ENCODE data around the gene ADAMTS3. TPM values are rescaled to one million over a fixed set of nuclear protein-coding genes. Genes with fewer than 3 reads are reported as not detected.

The ADAMTS3 gene
- polyA plus RNA-seq, 1 donor (not counting 4 experiments of a cell fraction or from before 2014, with no cell fraction given), result 0.09 TPM

DNA sequence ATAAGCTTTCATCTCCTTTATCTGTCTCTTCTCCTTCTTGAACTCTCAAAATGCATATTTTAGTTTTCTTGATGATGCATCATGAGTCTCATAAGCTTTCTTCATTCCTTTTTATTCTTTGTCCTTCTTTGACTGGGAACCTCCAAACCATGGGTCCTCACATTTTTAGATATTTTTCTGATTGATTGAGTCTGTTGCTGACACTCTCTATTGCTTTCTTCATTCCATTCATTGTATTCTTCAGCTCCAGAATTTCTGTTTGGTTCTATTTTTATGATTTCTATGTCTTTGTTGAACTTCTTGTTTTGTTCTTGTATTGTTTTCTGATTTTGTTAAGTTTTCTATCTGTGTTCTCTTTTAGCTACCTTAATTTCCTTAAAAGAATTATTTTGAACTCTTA, 74.9 kb downstream of the ADAMTS3 start:
- peaks cover 6% of the 10 kb centered on the region for H3K27me3 ChIP-seq (ENCODE audit: control insufficient read depth, extremely low read depth, insufficient read depth, low read length)
- no peak for TF ChIP-seq EZH2 (IDR thresholded peaks at IDR 0.05; ENCODE audit: low read length)
- TF ChIP-seq, protein P1, sequence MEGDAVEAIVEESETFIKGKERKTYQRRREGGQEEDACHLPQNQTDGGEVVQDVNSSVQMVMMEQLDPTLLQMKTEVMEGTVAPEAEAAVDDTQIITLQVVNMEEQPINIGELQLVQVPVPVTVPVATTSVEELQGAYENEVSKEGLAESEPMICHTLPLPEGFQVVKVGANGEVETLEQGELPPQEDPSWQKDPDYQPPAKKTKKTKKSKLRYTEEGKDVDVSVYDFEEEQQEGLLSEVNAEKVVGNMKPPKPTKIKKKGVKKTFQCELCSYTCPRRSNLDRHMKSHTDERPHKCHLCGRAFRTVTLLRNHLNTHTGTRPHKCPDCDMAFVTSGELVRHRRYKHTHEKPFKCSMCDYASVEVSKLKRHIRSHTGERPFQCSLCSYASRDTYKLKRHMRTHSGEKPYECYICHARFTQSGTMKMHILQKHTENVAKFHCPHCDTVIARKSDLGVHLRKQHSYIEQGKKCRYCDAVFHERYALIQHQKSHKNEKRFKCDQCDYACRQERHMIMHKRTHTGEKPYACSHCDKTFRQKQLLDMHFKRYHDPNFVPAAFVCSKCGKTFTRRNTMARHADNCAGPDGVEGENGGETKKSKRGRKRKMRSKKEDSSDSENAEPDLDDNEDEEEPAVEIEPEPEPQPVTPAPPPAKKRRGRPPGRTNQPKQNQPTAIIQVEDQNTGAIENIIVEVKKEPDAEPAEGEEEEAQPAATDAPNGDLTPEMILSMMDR (optimal IDR thresholded peaks at IDR 0.05 in 1 of 3, IDR thresholded peaks at IDR 0.05 in 1 of 3, conservative IDR thresholded peaks at IDR 0.05 in 1 of 3; ENCODE audit: extremely low read depth in 1 of 3, insufficient read depth in 2 of 3, low read length in 3 of 3), result no peak
- H3K79me2 ChIP-seq (ENCODE audit: control insufficient read depth, insufficient read depth, low read length), result no peaks in the 10 kb centered on the region
- H3K4me2 ChIP-seq (ENCODE audit: control insufficient read depth, extremely low read depth, insufficient read depth, low read depth, low read length), result no peak overlapping the region
- no peak overlapping the region for H3K27ac ChIP-seq (ENCODE audit: control insufficient read depth, insufficient read depth, low read length)
- dilution Hi-C loops (cut with MboI; ENCODE audit: extremely low pct_ligation_motif_present, low sequenced_read_pairs), result no loop called here
- H3K4me1 ChIP-seq (ENCODE audit: control insufficient read depth, extremely low read depth, insufficient read depth, low read length), result peaks cover under 1% of the 10 kb centered on the region
- H3K9me1 ChIP-seq (ENCODE audit: control insufficient read depth, extremely low read depth, insufficient read depth, low read length), result no peaks in the 10 kb centered on the region
- DNase-seq (ENCODE audit: low read depth, low spot score) (no peak), FAIRE-seq (no peak)
- H3K36me3 ChIP-seq (ENCODE audit: control insufficient read depth in 2 of 2, extremely low read depth in 1 of 2, insufficient read depth in 2 of 2, low read length in 2 of 2), result no peaks in the 10 kb centered on the region
- H2AFZ ChIP-seq (ENCODE audit: control insufficient read depth, low read length), result no peak overlapping the region
- H3K9ac ChIP-seq (ENCODE audit: control insufficient read depth, extremely low read depth, insufficient read depth, low read length), result no peak overlapping the region
- H3K4me3 ChIP-seq (ENCODE audit: control insufficient read depth in 2 of 3, extremely low read depth in 1 of 3, insufficient read depth in 2 of 3, low read depth in 1 of 3, low read length in 3 of 3), result no peak overlapping the region
- no peaks in the 10 kb centered on the region for H4K20me1 ChIP-seq (ENCODE audit: control insufficient read depth, extremely low read depth, insufficient read depth, low read length)
- H3K9me3 ChIP-seq (ENCODE audit: control insufficient read depth, low read depth, low read length), result no peaks in the 10 kb centered on the region

GRCh38 chr4:72489267-72489666, 79.8 kb downstream of the ADAMTS3 start:
- no peaks in the 10 kb centered on the region for H3K9me1 ChIP-seq (ENCODE audit: control insufficient read depth, extremely low read depth, insufficient read depth, low read length)
- dilution Hi-C loops (cut with MboI; ENCODE audit: extremely low pct_ligation_motif_present, low sequenced_read_pairs), result no loop called here
- TF ChIP-seq, protein P1 (optimal IDR thresholded peaks at IDR 0.05 in 1 of 3, IDR thresholded peaks at IDR 0.05 in 1 of 3, conservative IDR thresholded peaks at IDR 0.05 in 1 of 3; ENCODE audit: extremely low read depth in 1 of 3, insufficient read depth in 2 of 3, low read length in 3 of 3), result no peak
- TF ChIP-seq EZH2 (IDR thresholded peaks at IDR 0.05; ENCODE audit: low read length), result no peak
- H3K4me3 ChIP-seq (ENCODE audit: control insufficient read depth in 2 of 3, extremely low read depth in 1 of 3, insufficient read depth in 2 of 3, low read depth in 1 of 3, low read length in 3 of 3), result no peak overlapping the region
- H4K20me1 ChIP-seq (ENCODE audit: control insufficient read depth, extremely low read depth, insufficient read depth, low read length), result no peaks in the 10 kb centered on the region
- H3K4me2 ChIP-seq (ENCODE audit: control insufficient read depth, extremely low read depth, insufficient read depth, low read depth, low read length), result no peak overlapping the region
- FAIRE-seq (peak; percentile 64), DNase-seq (ENCODE audit: low read depth, low spot score) (peak; percentile 28)
- H3K9me3 ChIP-seq (ENCODE audit: control insufficient read depth, low read depth, low read length), result no peaks in the 10 kb centered on the region
- H2AFZ ChIP-seq (ENCODE audit: control insufficient read depth, low read length), result no peak overlapping the region
- no peaks in the 10 kb centered on the region for H3K27me3 ChIP-seq (ENCODE audit: control insufficient read depth, extremely low read depth, insufficient read depth, low read length)
- peaks cover 4% of the 10 kb centered on the region for H3K4me1 ChIP-seq (ENCODE audit: control insufficient read depth, extremely low read depth, insufficient read depth, low read length)
- H3K9ac ChIP-seq (ENCODE audit: control insufficient read depth, extremely low read depth, insufficient read depth, low read length), result no peak overlapping the region
- peak overlapping the region; percentile 13 for H3K27ac ChIP-seq (ENCODE audit: control insufficient read depth, insufficient read depth, low read length)
- H3K79me2 ChIP-seq (ENCODE audit: control insufficient read depth, insufficient read depth, low read length), result no peaks in the 10 kb centered on the region
- H3K36me3 ChIP-seq (ENCODE audit: control insufficient read depth in 2 of 2, extremely low read depth in 1 of 2, insufficient read depth in 2 of 2, low read length in 2 of 2), result no peaks in the 10 kb centered on the region

Measured in keratinocyte (primary cell).